Raji (cell line): ENCODE measurements around the gene CRACR2B.

ENCODE experiments used
- POLR2A ChIP-seq: IDR thresholded peaks from 2 replicates; pipeline ENCODE4 v1.6.1; 2011; ENCODE audit warnings: low read depth, low read length, control low read depth; ENCODE audit not compliant: insufficient read depth

Gene CRACR2B

GRCh38 chr11:815675-816432 is 11.9 kb upstream of the CRACR2B start:
- TF ChIP-seq POLR2A: no peak

GRCh38 chr11:816433-816779 is 11.3 kb upstream of the CRACR2B start:
- TF ChIP-seq POLR2A: no peak

DNA sequence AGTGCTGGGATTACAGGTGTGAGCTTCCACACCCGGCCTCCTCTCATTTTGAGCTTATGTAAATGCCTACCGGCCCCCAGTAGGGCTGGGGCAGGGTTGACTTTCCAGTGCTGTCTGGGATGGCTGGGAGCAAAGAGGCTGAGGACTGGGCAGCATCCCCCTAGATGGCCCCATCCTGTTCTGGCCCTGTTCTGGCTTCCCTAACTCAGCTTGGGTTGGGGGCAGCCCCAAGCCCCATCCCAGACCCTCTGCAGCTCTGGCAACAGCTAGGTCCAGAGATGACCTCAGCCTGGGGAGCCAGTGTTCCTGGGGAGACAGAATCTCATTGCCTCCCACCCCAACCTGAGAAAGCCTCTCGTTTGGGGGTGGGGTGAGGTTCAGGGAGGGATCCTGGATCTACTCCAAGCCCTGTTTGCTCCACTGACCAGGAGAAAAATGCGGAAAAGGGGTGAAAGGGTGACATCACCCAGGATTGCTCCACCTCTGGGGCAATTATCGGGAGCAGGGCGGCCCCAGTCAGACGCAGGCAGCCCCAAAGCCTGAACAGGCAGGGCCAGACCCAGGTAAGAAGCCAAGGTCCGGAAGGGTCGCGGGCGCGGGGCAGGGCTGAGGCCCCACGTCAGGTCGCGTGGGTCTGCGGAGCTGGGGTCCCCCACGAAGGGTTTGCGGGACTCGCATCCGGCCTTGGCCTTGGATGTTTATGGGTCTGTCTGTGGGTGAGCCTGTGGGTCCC is 9.2 kb upstream of the CRACR2B start, which contains the start of gene PNPLA2:
TSS of gene PNPLA2 (plus strand) at position 519 of the 733 bp plus-strand sequence. CDS start 805 bp downstream, outside the sequence.
- TF ChIP-seq POLR2A: no peak

DNA sequence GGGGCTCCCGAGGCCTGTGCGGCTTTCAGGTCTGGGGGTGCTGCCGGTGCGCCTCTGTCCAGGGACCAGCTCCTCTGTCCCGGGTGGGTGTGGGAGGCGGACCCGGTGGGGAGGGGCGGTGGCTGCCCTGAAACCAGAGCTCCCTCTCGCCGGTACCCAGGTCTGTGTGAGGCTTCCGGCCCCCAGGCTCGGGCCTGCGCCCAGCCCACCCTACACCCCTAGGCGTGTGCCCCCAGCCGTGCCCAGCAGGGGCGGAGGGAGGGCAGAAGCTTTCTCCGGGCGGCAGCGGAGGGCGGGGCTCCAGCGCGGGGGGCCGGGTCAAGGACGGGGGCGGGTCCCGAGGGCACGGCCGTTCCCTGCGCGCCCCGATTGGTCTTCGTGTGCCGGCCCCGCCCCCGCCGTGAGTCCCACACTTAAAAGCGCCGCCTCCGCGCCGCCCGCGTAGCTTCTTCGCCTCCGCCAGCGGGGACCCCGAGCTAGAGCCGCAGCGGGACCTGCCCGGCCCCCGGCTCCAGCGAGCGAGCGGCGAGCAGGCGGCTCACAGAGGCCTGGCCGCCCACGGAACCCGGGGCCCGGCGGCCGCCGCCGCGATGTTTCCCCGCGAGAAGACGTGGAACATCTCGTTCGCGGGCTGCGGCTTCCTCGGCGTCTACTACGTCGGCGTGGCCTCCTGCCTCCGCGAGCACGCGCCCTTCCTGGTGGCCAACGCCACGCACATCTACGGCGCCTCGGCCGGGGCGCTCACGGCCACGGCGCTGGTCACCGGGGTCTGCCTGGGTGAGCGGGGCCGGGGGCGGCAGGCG is 8.4 kb upstream of the CRACR2B start:
- TF ChIP-seq POLR2A: peak; percentile 91

- TF ChIP-seq POLR2A: no peak
Observed at GRCh38 chr11:819943-820649, 7.6 kb upstream of the CRACR2B start.

DNA sequence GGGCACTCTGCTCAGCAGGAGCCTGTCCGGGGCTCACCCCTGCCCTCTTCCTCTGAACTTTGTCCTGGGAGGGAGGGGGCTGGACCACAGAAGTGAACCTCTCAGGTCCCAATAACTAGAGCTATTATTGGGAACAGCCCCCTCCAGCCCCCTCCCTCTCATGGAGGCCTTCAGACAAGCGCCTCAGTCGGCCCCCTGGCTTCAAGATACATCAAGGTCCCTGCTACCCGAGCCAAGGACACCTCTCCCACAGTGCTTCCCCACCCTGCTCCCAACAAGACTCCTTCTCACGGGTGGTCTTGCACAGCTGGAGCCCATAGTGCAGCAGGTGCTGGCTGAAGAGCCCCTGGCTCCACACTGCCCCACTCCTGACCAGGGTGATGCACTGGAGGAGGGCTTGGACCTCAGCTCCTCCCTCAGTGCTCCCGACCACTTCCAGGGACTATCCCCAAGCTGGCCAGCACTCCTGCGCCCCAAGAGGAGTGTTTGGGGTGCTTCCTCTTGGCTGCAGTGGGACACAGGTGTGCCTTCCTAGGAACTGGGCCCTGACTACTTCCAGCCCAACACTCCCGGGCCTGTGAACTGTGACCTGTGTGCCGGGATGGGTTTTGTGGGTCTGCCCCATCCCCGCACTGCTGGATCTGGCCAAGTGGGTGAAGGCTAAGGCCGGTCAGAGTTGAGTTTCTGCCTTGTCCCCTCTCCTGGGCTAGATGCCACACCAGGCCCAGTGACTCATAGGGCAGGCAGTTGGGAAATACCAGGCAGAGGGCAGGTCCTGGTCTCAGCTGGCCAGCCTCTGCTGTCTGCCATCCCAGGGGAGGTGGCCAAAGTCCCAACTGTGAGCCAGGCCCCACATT is 6.8 kb upstream of the CRACR2B start:
- no peak for TF ChIP-seq POLR2A

- no peak for TF ChIP-seq POLR2A
Observed at GRCh38 chr11:821512-822371, 6.0 kb upstream of the CRACR2B start.

GRCh38 chr11:823441-824291 is 4.1 kb upstream of the CRACR2B start:
- peak; percentile 4; the same call in 1 of the 2 replicates for TF ChIP-seq POLR2A

DNA sequence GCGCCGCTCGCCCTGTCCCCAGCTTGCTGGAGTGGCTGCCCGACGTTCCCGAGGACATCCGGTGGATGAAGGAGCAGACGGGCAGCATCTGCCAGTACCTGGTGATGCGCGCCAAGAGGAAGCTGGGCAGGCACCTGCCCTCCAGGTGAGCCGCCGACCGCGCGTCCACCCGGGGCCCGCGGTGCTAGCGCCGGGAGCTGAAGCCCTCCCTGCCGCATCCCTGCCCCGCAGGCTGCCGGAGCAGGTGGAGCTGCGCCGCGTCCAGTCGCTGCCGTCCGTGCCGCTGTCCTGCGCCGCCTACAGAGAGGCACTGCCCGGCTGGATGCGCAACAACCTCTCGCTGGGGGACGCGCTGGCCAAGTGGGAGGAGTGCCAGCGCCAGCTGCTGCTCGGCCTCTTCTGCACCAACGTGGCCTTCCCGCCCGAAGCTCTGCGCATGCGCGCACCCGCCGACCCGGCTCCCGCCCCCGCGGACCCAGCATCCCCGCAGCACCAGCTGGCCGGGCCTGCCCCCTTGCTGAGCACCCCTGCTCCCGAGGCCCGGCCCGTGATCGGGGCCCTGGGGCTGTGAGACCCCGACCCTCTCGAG is 3.3 kb upstream of the CRACR2B start:
- 0 out of 2 replicates have a peak, but pooled peaks have one; percentile 6 for TF ChIP-seq POLR2A

DNA sequence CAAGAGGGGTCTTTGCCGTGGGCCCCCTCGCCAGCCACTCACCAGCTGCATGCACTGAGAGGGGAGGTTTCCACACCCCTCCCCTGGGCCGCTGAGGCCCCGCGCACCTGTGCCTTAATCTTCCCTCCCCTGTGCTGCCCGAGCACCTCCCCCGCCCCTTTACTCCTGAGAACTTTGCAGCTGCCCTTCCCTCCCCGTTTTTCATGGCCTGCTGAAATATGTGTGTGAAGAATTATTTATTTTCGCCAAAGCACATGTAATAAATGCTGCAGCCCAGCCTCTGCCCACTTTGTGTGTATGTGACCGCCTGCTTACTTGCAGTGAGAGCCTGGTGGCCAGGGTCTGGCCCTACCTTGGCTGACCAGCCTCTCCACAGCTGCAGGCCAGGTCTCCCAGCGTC is 2.8 kb upstream of the CRACR2B start:
- 0 out of 2 replicates have a peak, but pooled peaks have one; percentile 4 for TF ChIP-seq POLR2A

DNA sequence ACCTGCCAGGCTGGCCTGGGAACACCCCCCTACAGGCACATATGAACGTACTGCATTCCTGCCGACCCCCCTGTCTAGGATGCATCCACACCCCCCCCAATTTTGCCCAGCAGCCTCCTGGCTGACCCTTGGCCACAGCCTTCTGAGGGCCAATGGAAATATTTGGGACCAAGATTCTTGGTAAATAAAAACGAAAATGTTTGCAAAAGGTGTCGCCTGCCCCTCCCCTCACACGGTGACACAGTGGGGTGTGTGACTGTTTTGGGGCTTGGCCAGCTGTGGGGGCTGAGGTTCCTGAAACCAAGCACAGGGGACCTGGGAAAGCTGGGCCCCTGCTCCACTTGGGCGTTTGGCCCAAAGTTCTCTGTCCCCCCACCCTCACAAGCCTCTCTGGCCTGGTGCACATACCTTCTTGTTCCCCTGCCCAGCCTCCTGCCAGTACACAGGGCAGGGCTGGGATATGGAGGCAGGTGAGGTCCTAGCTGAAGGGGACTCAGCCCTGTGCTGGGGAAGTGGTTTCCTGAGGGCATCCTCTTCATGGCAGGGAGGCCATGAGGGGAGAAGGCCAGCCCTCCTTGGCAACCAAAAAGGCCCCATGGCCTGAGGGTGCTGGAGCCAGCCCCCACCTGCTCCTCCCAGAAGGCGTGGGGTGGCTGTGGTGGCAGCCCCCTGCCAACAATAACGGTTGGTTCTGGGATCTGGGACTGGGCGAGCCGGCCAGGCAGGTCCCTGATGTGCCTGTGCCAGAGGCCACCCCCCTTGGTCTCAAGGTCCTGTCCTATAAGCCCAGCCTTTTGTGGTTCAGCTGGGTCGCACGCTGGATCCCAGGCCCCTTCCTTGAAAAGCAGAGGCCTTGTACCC is 2.1 kb upstream of the CRACR2B start:
- no peak for TF ChIP-seq POLR2A
